HG03460 (cell line): ENCODE data around the gene C6orf15.

Experiments used
- ATAC-seq: cut with Tn5 transposase; IDR thresholded peaks from one replicate; pipeline ENCODE4 v1.9.1; 2021; ENCODE audit not compliant: unreplicated experiment

Gene C6orf15

GRCh38 chr6:31131595-31131994 lies 19.2 kb upstream of the C6orf15 start:
- no peak for ATAC-seq

- no peak for ATAC-seq
Observed at GRCh38 chr6:31130751-31131150, 18.4 kb upstream of the C6orf15 start.

DNA sequence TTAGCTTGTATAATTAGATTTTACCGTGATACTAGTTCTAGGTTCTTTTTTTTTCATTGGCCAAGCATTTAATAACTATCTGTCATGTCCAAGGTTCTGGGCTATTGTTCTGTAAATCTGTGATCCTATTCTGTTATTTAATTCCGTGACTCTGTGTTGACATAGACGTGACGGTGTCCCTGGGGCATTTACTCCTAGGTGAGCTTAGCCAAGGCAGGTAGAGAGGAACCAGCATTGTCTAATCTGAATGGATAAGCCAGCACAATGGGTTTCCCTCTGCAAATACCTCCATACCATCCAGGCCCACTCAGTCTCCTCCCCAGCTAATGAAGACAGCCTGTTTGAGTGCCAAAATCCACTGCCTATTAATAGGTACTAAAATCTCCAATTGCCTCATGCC lies 16.8 kb upstream of the C6orf15 start:
- ATAC-seq: no peak

GRCh38 chr6:31128093-31128676 lies 15.8 kb upstream of the C6orf15 start:
- no peak for ATAC-seq

DNA sequence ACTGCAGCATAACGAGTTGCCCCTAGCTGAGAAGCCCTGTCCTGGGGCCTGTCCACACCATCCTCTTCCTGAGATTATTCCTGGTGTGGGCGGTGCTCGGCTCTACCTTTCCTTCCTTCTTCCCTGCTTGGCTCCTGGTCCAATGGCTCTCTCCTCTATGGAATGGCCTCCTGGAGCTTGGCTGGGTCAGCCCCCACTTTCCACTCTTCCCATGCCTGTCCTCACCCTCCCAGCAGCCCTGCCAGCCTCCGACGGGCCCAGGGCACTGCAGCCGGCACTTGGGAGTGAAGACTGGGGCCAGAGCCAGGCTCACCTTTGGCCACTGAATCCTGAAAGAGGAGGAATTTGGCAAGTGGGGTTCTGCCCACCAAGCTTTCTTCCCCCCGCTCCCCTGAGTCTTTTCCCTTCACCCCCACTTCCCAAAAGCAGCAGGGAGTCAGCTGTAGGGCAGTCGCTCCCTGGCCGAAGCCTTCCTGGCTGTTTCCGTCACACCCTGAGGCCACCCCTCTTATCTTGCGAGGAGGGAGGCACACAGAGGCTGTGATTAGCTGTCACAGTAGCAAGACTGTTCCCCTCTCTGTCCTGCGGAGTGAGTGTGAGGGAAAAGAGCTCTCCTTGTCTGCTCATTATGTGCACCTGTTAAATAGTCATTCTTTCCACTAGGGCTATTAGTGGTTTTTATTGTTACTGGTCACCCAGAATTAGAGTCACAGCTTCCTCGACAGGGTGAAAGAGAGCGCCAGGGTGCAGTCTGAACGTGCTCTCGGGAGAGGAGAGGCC lies 14.2 kb upstream of the C6orf15 start:
- no peak for ATAC-seq

DNA sequence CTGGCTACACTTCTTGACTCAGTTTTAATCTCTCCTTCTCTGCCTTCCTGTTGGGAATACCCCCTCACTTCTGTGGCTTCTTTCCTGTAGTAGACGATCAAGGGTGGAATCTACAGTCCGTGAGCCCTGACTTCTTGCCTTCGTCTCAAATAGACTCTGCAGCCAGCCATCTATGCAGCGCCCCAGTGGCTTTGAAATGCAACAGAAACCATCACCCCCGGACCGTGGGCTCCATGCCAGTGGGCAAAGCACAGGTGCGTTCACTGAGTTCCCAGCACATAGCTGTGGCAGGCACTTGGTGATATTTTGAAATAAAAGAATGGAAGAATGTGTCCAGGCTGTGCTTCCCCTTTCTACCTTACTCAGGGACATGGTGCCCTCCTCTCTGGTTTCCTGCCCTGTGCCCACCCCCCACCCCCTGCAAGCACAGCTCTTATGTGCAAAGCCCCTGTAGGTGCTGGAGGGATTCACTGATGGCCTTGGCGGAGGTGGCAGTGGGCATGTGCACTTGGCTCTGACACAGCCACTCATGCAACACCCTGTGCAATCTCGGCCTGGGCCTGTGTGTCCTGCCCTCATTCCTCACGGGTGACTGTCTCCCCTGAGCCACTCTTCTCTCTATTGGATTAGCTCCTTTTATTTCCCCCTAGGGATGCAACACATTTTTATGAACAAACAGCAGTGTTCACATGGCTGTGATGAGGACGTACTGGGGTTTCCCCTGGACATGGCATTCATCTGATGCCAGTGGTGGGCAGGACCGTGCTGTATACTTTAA lies 13.4 kb upstream of the C6orf15 start:
- ATAC-seq: no peak

GRCh38 chr6:31125162-31125561 lies 12.8 kb upstream of the C6orf15 start:
- ATAC-seq: no peak

GRCh38 chr6:31122791-31123706 lies 10.7 kb upstream of the C6orf15 start:
- no peak for ATAC-seq

DNA sequence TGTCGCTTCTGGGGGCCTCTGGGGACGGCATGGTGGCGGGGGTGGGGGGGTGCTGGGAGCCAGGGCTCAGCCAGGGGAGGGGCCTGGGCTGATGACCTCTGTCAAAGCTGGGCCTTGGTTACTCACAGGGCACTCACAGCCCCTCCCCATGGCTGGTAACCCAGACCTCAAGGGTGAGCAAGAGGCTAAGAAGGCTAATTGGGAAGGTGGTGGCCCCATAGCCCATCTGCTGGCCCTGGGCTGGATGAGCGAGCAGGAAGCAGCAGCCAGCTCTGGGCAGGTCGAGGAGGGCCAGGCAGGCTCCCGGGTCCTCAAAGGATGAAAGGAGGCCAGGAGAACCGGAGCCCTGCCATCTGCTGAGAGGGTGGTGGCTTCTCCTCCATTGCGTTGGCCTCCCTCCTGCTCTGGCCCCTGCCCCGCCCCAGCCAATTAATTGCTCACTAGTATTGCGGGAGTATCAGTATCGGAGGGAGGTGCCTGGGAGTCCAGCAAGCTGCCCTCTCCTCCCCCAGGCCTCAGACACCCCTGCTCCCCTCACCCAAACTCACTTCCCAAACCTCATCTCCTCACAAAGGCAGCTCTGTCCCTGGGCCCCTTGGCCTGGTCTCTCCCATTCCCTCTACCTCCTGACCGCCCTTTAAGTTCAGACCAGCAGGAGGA lies 8.9 kb upstream of the C6orf15 start:
- ATAC-seq: no peak

DNA sequence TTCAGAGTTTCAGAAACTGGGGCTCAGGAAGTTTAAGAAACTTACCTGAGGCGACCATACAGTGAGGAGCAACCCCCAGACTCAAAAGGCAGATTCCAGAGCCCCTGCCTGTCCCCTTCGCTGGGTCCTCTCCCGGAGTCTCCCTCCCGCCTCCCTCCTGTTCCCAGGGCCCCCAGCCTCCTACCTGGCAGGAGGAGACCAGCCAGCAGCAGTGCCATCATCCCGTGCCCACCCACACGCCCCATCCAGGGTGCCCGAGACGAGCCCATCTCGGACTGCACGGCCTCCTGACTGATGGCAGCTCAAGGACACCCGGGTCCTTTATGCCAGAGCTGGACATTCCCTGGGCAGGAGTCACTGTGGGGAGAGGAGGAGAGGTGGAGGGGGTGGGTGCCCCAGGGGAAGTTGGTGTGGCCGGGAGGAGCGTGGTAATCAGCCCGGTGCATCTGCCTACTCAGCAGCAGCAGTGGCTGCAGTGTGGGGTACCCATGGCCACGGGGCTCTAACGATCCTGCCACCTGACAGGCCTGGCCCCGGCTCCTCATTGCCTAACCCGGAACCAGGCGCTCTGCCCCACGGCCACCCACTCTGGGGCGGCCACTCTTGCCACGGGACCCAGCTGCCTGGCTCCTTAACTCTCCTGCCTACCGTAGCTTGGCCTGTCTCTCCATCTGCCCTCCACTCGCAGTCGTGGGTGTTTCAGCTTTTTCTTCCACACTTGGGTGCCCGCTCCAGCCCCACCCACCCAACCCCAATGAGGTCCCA lies 8.0 kb upstream of the C6orf15 start, which contains the start of gene CDSN:
Gene CDSN, minus strand, starts transcription at position 296 of the 765 bp plus-strand sequence. Its CDS starts 27 bp downstream, at position 269.
- ATAC-seq: no peak

DNA sequence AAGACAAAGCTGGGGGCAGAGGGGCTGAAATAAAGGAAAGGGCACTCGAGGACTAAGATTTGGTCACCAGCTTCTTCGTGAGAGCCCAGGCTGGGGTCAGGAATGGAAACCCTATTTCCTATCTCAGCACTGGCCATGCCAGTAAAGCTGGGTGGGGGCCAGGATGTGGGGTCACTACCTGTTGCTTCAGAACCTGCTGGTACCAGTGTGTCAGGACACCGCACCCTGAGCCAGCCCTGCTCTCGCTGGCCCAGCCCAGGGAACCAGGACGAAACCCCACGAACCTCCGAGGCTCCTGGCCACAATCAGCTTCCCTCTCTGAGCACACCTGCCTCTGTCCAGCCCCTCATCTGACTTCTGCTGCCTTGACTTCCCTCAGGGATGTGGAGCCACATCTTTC lies 5.8 kb upstream of the C6orf15 start:
- no peak for ATAC-seq

GRCh38 chr6:31116661-31117385 lies 4.4 kb upstream of the C6orf15 start:
- ATAC-seq: no peak

GRCh38 chr6:31115941-31116560 lies 3.7 kb upstream of the C6orf15 start:
- no peak for ATAC-seq

GRCh38 chr6:31114970-31115849 lies 2.8 kb upstream of the C6orf15 start:
- ATAC-seq: no peak

- no peak for ATAC-seq
Observed at GRCh38 chr6:31114541-31114878, 2.1 kb upstream of the C6orf15 start, which contains the start of gene PSORS1C1. Gene PSORS1C1, plus strand, starts transcription at chr6:31114800. Its CDS starts 14,833 bp downstream, at chr6:31129633.

GRCh38 chr6:31113861-31114540 lies 1.6 kb upstream of the C6orf15 start:
- ATAC-seq: no peak

DNA sequence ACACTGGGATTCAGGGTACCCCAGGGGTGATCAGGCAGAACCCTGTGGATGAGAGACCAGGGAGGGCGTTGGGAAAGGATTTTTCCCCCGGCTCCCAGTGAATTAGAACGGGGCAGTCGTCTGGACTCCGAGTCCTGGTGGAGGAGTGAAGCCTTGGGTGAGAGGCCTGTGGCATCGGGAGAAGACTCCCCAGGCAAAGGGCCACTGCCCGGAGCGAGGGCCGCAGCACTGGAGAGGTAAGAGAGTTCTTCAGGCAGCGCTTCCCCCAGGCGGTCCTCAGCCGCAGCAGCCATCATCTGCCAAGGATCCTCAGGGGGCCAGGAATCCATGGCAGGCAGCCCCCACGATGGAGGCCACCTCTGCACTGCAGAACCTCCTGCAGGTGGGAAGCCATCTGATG lies 663 bp downstream of the C6orf15 start:
- ATAC-seq: no peak
